Progenitor cell of endocrine pancreas (in vitro differentiated cells): ENCODE data around the gene DBR1. TPM values are rescaled to one million over a fixed set of nuclear protein-coding genes. Genes with fewer than 3 reads are reported as not detected.
A peak's percentile ranks its signal among the peaks of the same experiment; 100 is the strongest.

Experiments
- DNase-seq: peaks from one replicate; pipeline ENCODE4 v3.0.0; 2021; ENCODE audit warnings: low spot score; ENCODE audit not compliant: unreplicated experiment
- H3K27ac Mint-ChIP-seq: 2 replicates; pipeline ENCODE4 v1.8.0; 2021; ENCODE audit warnings: mild to moderate bottlenecking, moderate library complexity, mixed read lengths
- H3K27me3 Mint-ChIP-seq: 2 replicates; pipeline ENCODE4 v1.8.0; 2021; ENCODE audit warnings: mixed read lengths
- H3K36me3 Mint-ChIP-seq: 2 replicates; pipeline ENCODE4 v1.8.0; 2022; ENCODE audit warnings: mixed read lengths; ENCODE audit not compliant: insufficient read depth
- H3K4me1 Mint-ChIP-seq: 2 replicates; pipeline ENCODE4 v1.8.0; 2021; ENCODE audit warnings: low read depth, mixed read lengths
- H3K4me3 Mint-ChIP-seq: 2 replicates; pipeline ENCODE4 v1.8.0; 2021; ENCODE audit warnings: low read depth, mild to moderate bottlenecking, moderate library complexity, mixed read lengths
- H3K9me3 Mint-ChIP-seq: 2 replicates; pipeline ENCODE4 v1.8.0; 2021; ENCODE audit warnings: low read depth, mixed read lengths
- CTCF ChIP-seq: fragments of 200-600 bp; sonication (generic); IDR thresholded peaks from one replicate; pipeline ENCODE4 v1.5.0; 2021; ENCODE audit warnings: antibody characterized with exemption, mild to moderate bottlenecking; ENCODE audit not compliant: unreplicated experiment
- total RNA-seq: library from RNA; stranded (reverse); gene quantifications from 2 replicates; pipeline ENCODE4 v1.2.1, GENCODE V29; 2021

Gene DBR1
- total RNA-seq, 1 donor from 2014 or later, result 31.8 TPM

- peak; percentile 52 for DNase-seq
- Mint-ChIP-seq H3K4me1 (peaks cover 2% of the 10 kb centered on the region), H3K36me3 (peaks cover 3% of the 10 kb centered on the region), H3K27ac (no peak overlapping the region), H3K27me3 (no peaks in the 10 kb centered on the region), H3K9me3 (no peaks in the 10 kb centered on the region), H3K4me3 (no peak overlapping the region)
- no peak for TF ChIP-seq CTCF
Measured at GRCh38 chr3:138197058-138197457, 22.3 kb upstream of the DBR1 start.

GRCh38 chr3:138196023-138196422 lies 21.3 kb upstream of the DBR1 start:
- Mint-ChIP-seq H3K4me3 (no peak overlapping the region), H3K4me1 (peaks cover 4% of the 10 kb centered on the region), H3K27me3 (no peaks in the 10 kb centered on the region), H3K27ac (no peak overlapping the region), H3K36me3 (peaks cover 8% of the 10 kb centered on the region), H3K9me3 (peaks cover 4% of the 10 kb centered on the region)
- TF ChIP-seq CTCF, result no peak
- DNase-seq, result no peak

GRCh38 chr3:138195481-138195880 lies 20.8 kb upstream of the DBR1 start:
- H3K27me3 Mint-ChIP-seq, result no peaks in the 10 kb centered on the region
- H3K4me3 Mint-ChIP-seq, result no peak overlapping the region
- H3K9me3 Mint-ChIP-seq, result peaks cover 4% of the 10 kb centered on the region
- TF ChIP-seq CTCF, result no peak
- DNase-seq, result no peak
- peaks cover 11% of the 10 kb centered on the region for H3K36me3 Mint-ChIP-seq
- peaks cover 6% of the 10 kb centered on the region for H3K4me1 Mint-ChIP-seq
- H3K27ac Mint-ChIP-seq, result no peak overlapping the region

- H3K27me3 Mint-ChIP-seq, result peaks cover 6% of the 10 kb centered on the region
- H3K27ac Mint-ChIP-seq, result peak overlapping the region; percentile 100
- no peak for TF ChIP-seq CTCF
- H3K4me3 Mint-ChIP-seq, result peak overlapping the region; percentile 89
- H3K4me1 Mint-ChIP-seq, result peaks cover 34% of the 10 kb centered on the region
- DNase-seq, result no peak
- H3K36me3 Mint-ChIP-seq, result peaks cover 13% of the 10 kb centered on the region
- peaks cover 4% of the 10 kb centered on the region for H3K9me3 Mint-ChIP-seq
Measured at GRCh38 chr3:138188013-138188730, 13.5 kb upstream of the DBR1 start.

- peaks cover 34% of the 10 kb centered on the region for H3K4me1 Mint-ChIP-seq
- peak within 1 kb of the TSS; percentile 89 for H3K4me3 Mint-ChIP-seq
- peak; percentile 9 for TF ChIP-seq CTCF
- peaks cover 13% of the 10 kb centered on the region for H3K36me3 Mint-ChIP-seq
- peaks cover 6% of the 10 kb centered on the region for H3K27me3 Mint-ChIP-seq
- peaks cover 4% of the 10 kb centered on the region for H3K9me3 Mint-ChIP-seq
- DNase-seq, result peak; percentile 42
- H3K27ac Mint-ChIP-seq, result peak within 1 kb of the TSS; percentile 100
Measured at GRCh38 chr3:138187296-138188012, 12.7 kb upstream of the DBR1 start, which contains the start of gene ARMC8. TSS of gene ARMC8 (plus strand) at chr3:138187301. CDS start at chr3:138187555, 254 bp downstream.
